Suprapubic skin (tissue), 4 donors: ENCODE results near the gene PLCXD3.

Source experiments
- CTCF ChIP-seq, 2 donors: fragments of 200-600 bp in 1 of 2; fragments of 450-650 bp in 1 of 2; sonication (generic) in 1 of 2; IDR thresholded peaks; one replicate each; pipeline ENCODE4 v1.5.1; 2016 to 2019; ENCODE audit warnings: antibody characterized with exemption in 2 of 2, mild to moderate bottlenecking in 1 of 2, moderate library complexity in 1 of 2
- EP300 ChIP-seq: sonication (generic); formaldehyde crosslinking; IDR thresholded peaks from one replicate; pipeline ENCODE4 v1.6.1; 2017; ENCODE audit warnings: antibody characterized with exemption
- POLR2A ChIP-seq, 2 donors: fragments of 450-650 bp; IDR thresholded peaks; one replicate each; pipeline ENCODE4 v1.6.1; 2017; ENCODE audit warnings: antibody characterized with exemption in 2 of 2, mild to moderate bottlenecking in 2 of 2, moderate library complexity in 2 of 2
- POLR2AphosphoS5 ChIP-seq, 3 donors: sonication (generic); formaldehyde crosslinking; IDR thresholded peaks; one replicate each; pipeline ENCODE4 v1.6.1; 2017; ENCODE audit warnings: antibody characterized with exemption in 3 of 3

- no peak for TF ChIP-seq CTCF (IDR thresholded peaks at IDR 0.05)
- TF ChIP-seq POLR2A (IDR thresholded peaks at IDR 0.05) = no peak
- no peak for TF ChIP-seq EP300
- no peak for TF ChIP-seq POLR2AphosphoS5 (IDR thresholded peaks at IDR 0.05)
Observed at GRCh38 chr5:41349846-41350245, 160.6 kb downstream of the PLCXD3 start.
